Testis (tissue), 2 donors: Measurements from ENCODE around the gene GPR39.

Experiments
- POLR2A ChIP-seq: fragments of 450-650 bp; IDR thresholded peaks from one replicate; pipeline ENCODE4 v1.6.1; 2017; ENCODE audit warnings: antibody characterized with exemption, mild to moderate bottlenecking, moderate library complexity
- TF ChIP-seq, protein P1 (sequence below), 3 experiments: fragments of 450-650 bp in 2 of 3; fragments of 200-600 bp in 1 of 3; sonication (generic) in 1 of 3; IDR thresholded peaks; one replicate each; pipeline ENCODE4 v1.5.1; 2016 to 2019; ENCODE audit warnings: antibody characterized with exemption in 3 of 3, mild to moderate bottlenecking in 2 of 3, moderate library complexity in 1 of 3

DNA sequence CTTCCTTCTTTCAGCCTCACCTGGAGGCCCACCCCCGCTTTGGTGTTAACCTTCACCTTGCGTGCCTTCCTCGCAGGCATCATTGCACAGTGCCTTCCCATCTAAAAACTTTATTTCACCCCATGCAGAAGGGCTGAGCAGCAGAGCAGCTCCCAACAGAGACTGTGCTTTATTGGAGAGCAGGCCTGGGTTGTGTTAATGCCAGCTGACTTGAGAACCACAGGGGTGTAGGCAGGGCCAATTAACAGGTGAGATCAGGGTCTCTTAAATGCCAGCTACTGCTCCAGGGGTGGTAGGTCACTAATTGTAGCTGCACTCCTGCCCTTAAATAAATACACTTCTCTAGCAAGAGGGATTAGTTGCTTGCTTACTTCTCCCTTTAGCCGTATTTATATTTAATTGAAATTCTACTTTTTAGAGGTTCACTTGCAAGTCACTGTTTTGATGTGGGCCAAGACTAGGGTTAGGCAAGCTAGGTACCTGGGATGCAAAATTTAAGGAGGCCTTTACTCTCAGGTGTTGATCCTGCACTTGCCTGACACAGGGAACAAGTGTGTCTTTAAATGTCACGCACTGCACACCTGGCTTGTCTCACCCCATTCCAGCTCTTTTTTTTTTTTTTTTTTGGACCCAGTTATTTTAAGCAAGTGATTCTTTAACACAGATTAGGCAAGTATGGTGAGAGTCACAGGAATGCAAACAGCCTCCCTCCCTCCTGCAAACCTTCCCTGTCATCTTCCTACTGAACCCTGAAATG is 198.9 kb downstream of the GPR39 start:
- TF ChIP-seq, protein P1, sequence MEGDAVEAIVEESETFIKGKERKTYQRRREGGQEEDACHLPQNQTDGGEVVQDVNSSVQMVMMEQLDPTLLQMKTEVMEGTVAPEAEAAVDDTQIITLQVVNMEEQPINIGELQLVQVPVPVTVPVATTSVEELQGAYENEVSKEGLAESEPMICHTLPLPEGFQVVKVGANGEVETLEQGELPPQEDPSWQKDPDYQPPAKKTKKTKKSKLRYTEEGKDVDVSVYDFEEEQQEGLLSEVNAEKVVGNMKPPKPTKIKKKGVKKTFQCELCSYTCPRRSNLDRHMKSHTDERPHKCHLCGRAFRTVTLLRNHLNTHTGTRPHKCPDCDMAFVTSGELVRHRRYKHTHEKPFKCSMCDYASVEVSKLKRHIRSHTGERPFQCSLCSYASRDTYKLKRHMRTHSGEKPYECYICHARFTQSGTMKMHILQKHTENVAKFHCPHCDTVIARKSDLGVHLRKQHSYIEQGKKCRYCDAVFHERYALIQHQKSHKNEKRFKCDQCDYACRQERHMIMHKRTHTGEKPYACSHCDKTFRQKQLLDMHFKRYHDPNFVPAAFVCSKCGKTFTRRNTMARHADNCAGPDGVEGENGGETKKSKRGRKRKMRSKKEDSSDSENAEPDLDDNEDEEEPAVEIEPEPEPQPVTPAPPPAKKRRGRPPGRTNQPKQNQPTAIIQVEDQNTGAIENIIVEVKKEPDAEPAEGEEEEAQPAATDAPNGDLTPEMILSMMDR (IDR thresholded peaks at IDR 0.05) = no peak
- no peak for TF ChIP-seq POLR2A
